Uterus (tissue), 4 donors: ENCODE measurements around the gene CALCR. TPM values are rescaled to one million over a fixed set of nuclear protein-coding genes. Genes with fewer than 3 reads are reported as not detected.

ENCODE experiments used
- DNase-seq, 2 donors: peaks; one replicate each; pipeline ENCODE4 v3.0.0-alpha.2; 2019 to 2020
- H3K27ac ChIP-seq, 2 donors: fragments of 200-600 bp; sonication (generic); 1 replicate in 1 of 2; 2 replicates in 1 of 2; pipeline ENCODE4 v1.5.1; 2016 to 2018
- H3K27me3 ChIP-seq, 2 donors: fragments of 200-600 bp; sonication (generic); one replicate each; pipeline ENCODE4 v1.5.1; 2018 to 2019; ENCODE audit warnings: control low read depth in 1 of 2
- H3K36me3 ChIP-seq, 2 donors: fragments of 200-600 bp; sonication (generic); one replicate each; pipeline ENCODE4 v1.5.1; 2019; ENCODE audit warnings: control low read depth in 1 of 2
- H3K4me1 ChIP-seq, 2 donors: fragments of 200-600 bp; sonication (generic); one replicate each; pipeline ENCODE4 v1.5.1; 2018 to 2019; ENCODE audit warnings: control low read depth in 1 of 2
- H3K4me3 ChIP-seq, 2 donors: fragments of 200-600 bp; sonication (generic); 1 replicate in 1 of 2; 2 replicates in 1 of 2; pipeline ENCODE4 v1.5.1; 2018 to 2019; ENCODE audit warnings: mild to moderate bottlenecking in 1 of 2
- H3K9me3 ChIP-seq, 2 donors: fragments of 200-600 bp; sonication (generic); one replicate each; pipeline ENCODE4 v1.5.1; 2019; ENCODE audit warnings: control low read depth in 1 of 2
- POLR2A ChIP-seq, 2 donors: fragments of 450-650 bp; IDR thresholded peaks; one replicate each; pipeline ENCODE4 v1.6.1; 2016; ENCODE audit warnings: antibody characterized with exemption in 2 of 2, mild to moderate bottlenecking in 1 of 2, moderate library complexity in 1 of 2
- intact Hi-C: fragments of 100-400 bp; cut with DNase I; formaldehyde crosslinking; loops from one replicate; pipeline ENCODE4 v1.15.1; 2023; ENCODE audit warnings: low total_unique reads
- total RNA-seq, 4 donors: library from RNA; depleted of rRNA in 3 of 4; stranded (reverse); fragments of >200 nt in 3 of 4; gene quantifications; one replicate each; pipeline versions ENCODE4 v1.1.0 to v1.2.4, GENCODE V29; 2014 to 2023
- TF ChIP-seq, protein P1 (sequence below), 4 experiments: fragments of 200-600 bp in 2 of 4; fragments of 450-650 bp in 2 of 4; sonication (generic) in 2 of 4; IDR thresholded peaks; one replicate each; pipeline ENCODE4 v1.5.1; 2016 to 2019; ENCODE audit warnings: antibody characterized with exemption in 4 of 4, mild to moderate bottlenecking in 2 of 4, moderate library complexity in 1 of 4
- donor health status: DM: yes; HTN: yes; CAD: no.

CALCR gene
- total RNA-seq, 4 donors from 2014 or later, result 0.15 to 0.26 TPM; not detected in 2

DNA sequence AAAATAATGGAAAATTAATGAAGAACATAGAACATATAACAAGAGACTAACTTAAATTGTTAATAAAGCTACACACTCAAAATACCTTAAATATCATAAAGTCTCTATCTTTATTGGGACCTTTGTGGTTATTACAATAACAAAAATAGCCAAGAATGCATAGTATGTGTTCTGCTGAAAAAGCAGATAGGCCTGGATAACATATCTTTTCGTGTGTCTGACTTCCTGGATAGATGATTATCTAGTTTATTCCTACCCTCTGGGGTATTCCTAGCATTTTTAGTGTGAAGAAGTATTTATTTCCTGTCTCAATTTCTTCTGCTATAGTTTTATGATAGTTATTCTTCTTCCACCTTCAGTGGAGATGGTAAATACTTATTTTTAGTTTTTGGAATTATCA lies 36.5 kb downstream of the CALCR start:
- no peak overlapping the region for H3K27ac ChIP-seq
- H3K4me1 ChIP-seq, result no peaks in the 10 kb centered on the region
- H3K27me3 ChIP-seq, result no peaks in the 10 kb centered on the region
- no peaks in the 10 kb centered on the region for H3K36me3 ChIP-seq
- DNase-seq, result no peak
- H3K4me3 ChIP-seq, result no peak overlapping the region
- intact Hi-C loops, result no loop called here
- no peak for TF ChIP-seq POLR2A (IDR thresholded peaks at IDR 0.05)
- TF ChIP-seq, protein P1, sequence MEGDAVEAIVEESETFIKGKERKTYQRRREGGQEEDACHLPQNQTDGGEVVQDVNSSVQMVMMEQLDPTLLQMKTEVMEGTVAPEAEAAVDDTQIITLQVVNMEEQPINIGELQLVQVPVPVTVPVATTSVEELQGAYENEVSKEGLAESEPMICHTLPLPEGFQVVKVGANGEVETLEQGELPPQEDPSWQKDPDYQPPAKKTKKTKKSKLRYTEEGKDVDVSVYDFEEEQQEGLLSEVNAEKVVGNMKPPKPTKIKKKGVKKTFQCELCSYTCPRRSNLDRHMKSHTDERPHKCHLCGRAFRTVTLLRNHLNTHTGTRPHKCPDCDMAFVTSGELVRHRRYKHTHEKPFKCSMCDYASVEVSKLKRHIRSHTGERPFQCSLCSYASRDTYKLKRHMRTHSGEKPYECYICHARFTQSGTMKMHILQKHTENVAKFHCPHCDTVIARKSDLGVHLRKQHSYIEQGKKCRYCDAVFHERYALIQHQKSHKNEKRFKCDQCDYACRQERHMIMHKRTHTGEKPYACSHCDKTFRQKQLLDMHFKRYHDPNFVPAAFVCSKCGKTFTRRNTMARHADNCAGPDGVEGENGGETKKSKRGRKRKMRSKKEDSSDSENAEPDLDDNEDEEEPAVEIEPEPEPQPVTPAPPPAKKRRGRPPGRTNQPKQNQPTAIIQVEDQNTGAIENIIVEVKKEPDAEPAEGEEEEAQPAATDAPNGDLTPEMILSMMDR (IDR thresholded peaks at IDR 0.05), result no peak
- no peaks in the 10 kb centered on the region for H3K9me3 ChIP-seq

DNA sequence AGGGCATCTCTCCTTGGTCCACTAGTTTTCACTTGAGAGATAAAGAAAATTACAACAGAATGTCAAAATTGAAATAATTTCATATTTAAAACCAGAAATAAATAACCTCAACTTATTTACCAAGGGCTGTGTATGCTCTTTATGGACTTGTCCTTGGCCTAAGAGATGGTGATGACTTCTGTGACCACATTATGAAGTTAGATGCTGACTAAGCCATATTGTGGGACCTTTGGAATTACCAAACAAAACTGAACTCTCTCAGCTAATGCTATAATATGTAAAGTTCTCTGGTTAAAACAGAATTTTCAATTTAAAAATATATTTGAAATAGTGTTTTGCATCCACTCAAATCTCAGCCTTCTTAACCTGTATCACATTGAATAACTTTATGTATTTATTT lies 38.9 kb downstream of the CALCR start:
- Histone ChIP-seq H3K27me3 (no peaks in the 10 kb centered on the region), H3K36me3 (no peaks in the 10 kb centered on the region), H3K4me1 (no peaks in the 10 kb centered on the region), H3K9me3 (no peaks in the 10 kb centered on the region), H3K27ac (no peak overlapping the region), H3K4me3 (no peak overlapping the region)
- intact Hi-C loops, result no loop called here
- DNase-seq, result no peak
- TF ChIP-seq, protein P1 (IDR thresholded peaks at IDR 0.05), result no peak
- TF ChIP-seq POLR2A (IDR thresholded peaks at IDR 0.05), result no peak

GRCh38 chr7:93530701-93531100 lies 43.8 kb downstream of the CALCR start:
- DNase-seq, result no peak
- H3K27me3 ChIP-seq, result no peaks in the 10 kb centered on the region
- H3K9me3 ChIP-seq, result no peaks in the 10 kb centered on the region
- no peaks in the 10 kb centered on the region for H3K4me1 ChIP-seq
- H3K4me3 ChIP-seq, result no peak overlapping the region
- H3K27ac ChIP-seq, result no peak overlapping the region
- no peak for TF ChIP-seq POLR2A (IDR thresholded peaks at IDR 0.05)
- TF ChIP-seq, protein P1 (IDR thresholded peaks at IDR 0.05), result no peak
- intact Hi-C loops, result no loop called here
- no peaks in the 10 kb centered on the region for H3K36me3 ChIP-seq

GRCh38 chr7:93516834-93517233 lies 57.7 kb downstream of the CALCR start:
- intact Hi-C loops, result no loop called here
- H3K27me3 ChIP-seq, result no peaks in the 10 kb centered on the region
- no peak overlapping the region for H3K4me3 ChIP-seq
- no peaks in the 10 kb centered on the region for H3K9me3 ChIP-seq
- DNase-seq, result no peak
- no peaks in the 10 kb centered on the region for H3K36me3 ChIP-seq
- no peak for TF ChIP-seq POLR2A (IDR thresholded peaks at IDR 0.05)
- no peaks in the 10 kb centered on the region for H3K4me1 ChIP-seq
- H3K27ac ChIP-seq, result no peak overlapping the region

- no peak overlapping the region for H3K27ac ChIP-seq
- no peaks in the 10 kb centered on the region for H3K36me3 ChIP-seq
- intact Hi-C loops, result no loop called here
- TF ChIP-seq, protein P1 (IDR thresholded peaks at IDR 0.05), result no peak
- no peak for TF ChIP-seq POLR2A (IDR thresholded peaks at IDR 0.05)
- no peaks in the 10 kb centered on the region for H3K4me1 ChIP-seq
- H3K27me3 ChIP-seq, result no peaks in the 10 kb centered on the region
- no peak overlapping the region for H3K4me3 ChIP-seq
- no peaks in the 10 kb centered on the region for H3K9me3 ChIP-seq
- no peak for DNase-seq
Measured at GRCh38 chr7:93515144-93515543, 59.4 kb downstream of the CALCR start.

GRCh38 chr7:93509303-93509702 lies 65.2 kb downstream of the CALCR start:
- intact Hi-C loops, result no loop called here
- H3K4me3 ChIP-seq, result no peak overlapping the region
- no peaks in the 10 kb centered on the region for H3K27me3 ChIP-seq
- H3K9me3 ChIP-seq, result no peaks in the 10 kb centered on the region
- no peaks in the 10 kb centered on the region for H3K36me3 ChIP-seq
- H3K4me1 ChIP-seq, result no peaks in the 10 kb centered on the region
- no peak overlapping the region for H3K27ac ChIP-seq
- DNase-seq, result no peak
- TF ChIP-seq, protein P1 (IDR thresholded peaks at IDR 0.05), result no peak
- TF ChIP-seq POLR2A (IDR thresholded peaks at IDR 0.05), result no peak
